Urothelium cell line (cell line): ENCODE measurements around the gene CPA5.
A peak's percentile ranks its signal among the peaks of the same experiment; 100 is the strongest.

Source experiments
- DNase-seq: peaks from one replicate; pipeline ENCODE4 v3.0.0; 2011; ENCODE audit warnings: low spot score, mixed read lengths
- FAIRE-seq: peaks from 2 replicates; lab custom pipeline; 2011; peaks lifted over from hg19 to GRCh38; lab: Jason Lieb, UNC

The CPA5 gene

GRCh38 chr7:130332259-130333053, 12.2 kb upstream of the CPA5 start:
- FAIRE-seq (no peak), DNase-seq (no peak)

GRCh38 chr7:130333832-130334231, 10.8 kb upstream of the CPA5 start:
- DNase-seq = no peak
- FAIRE-seq = no peak

- no peak for FAIRE-seq
Observed at GRCh38 chr7:130334274-130334673, 10.3 kb upstream of the CPA5 start.

GRCh38 chr7:130337410-130337971, 7.1 kb upstream of the CPA5 start:
- no peak for FAIRE-seq
- no peak for DNase-seq

More at GRCh38 chr7:130334274-130334673, 10.3 kb upstream of the CPA5 start:
- no peak for DNase-seq

GRCh38 chr7:130338233-130338632, 6.4 kb upstream of the CPA5 start:
- FAIRE-seq = no peak
- no peak for DNase-seq

GRCh38 chr7:130341882-130342281, 2.7 kb upstream of the CPA5 start:
- FAIRE-seq (no peak), DNase-seq (no peak)

GRCh38 chr7:130342701-130343380, 1.8 kb upstream of the CPA5 start:
- DNase-seq (no peak), FAIRE-seq (no peak)

- FAIRE-seq (no peak), DNase-seq (no peak)
Observed at GRCh38 chr7:130345136-130345535, 520 bp downstream of the CPA5 start.

- FAIRE-seq (no peak), DNase-seq (no peak)
Observed at GRCh38 chr7:130345725-130346124, 1.1 kb downstream of the CPA5 start.

GRCh38 chr7:130346177-130346905, 1.7 kb downstream of the CPA5 start:
- no peak for DNase-seq
- FAIRE-seq = no peak

- FAIRE-seq (no peak), DNase-seq (no peak)
Observed at GRCh38 chr7:130346941-130347340, 2.3 kb downstream of the CPA5 start.

GRCh38 chr7:130349911-130350782, 5.5 kb downstream of the CPA5 start:
- FAIRE-seq (no peak), DNase-seq (no peak)

- DNase-seq (no peak), FAIRE-seq (no peak)
Observed at GRCh38 chr7:130350945-130351790, 6.6 kb downstream of the CPA5 start.

- FAIRE-seq = no peak
- DNase-seq = no peak
Observed at GRCh38 chr7:130351791-130352090, 7.1 kb downstream of the CPA5 start.

GRCh38 chr7:130352194-130353074, 7.8 kb downstream of the CPA5 start:
- DNase-seq (no peak), FAIRE-seq (no peak)

GRCh38 chr7:130353196-130353595, 8.6 kb downstream of the CPA5 start:
- no peak for FAIRE-seq
- DNase-seq = no peak

- FAIRE-seq = no peak
- DNase-seq = peak; percentile 85
Observed at GRCh38 chr7:130356121-130356875, 11.7 kb downstream of the CPA5 start.
